HG02623 (cell line): Measurements from ENCODE around the gene VSX2.

Source experiments
- ATAC-seq: cut with Tn5 transposase; IDR thresholded peaks from one replicate; pipeline ENCODE4 v1.9.1; 2021; ENCODE audit warnings: moderate library complexity; ENCODE audit not compliant: unreplicated experiment

Gene VSX2

GRCh38 chr14:74221741-74222140 lies 17.5 kb upstream of the VSX2 start:
- ATAC-seq: no peak

GRCh38 chr14:74223016-74223415 lies 16.2 kb upstream of the VSX2 start:
- no peak for ATAC-seq

- ATAC-seq: no peak
Observed at GRCh38 chr14:74231784-74232183, 7.5 kb upstream of the VSX2 start.

- ATAC-seq: no peak
Observed at GRCh38 chr14:74235017-74235416, 4.2 kb upstream of the VSX2 start.

GRCh38 chr14:74237441-74237840 lies 1.8 kb upstream of the VSX2 start:
- ATAC-seq: no peak

GRCh38 chr14:74239848-74240793 lies 872 bp downstream of the VSX2 start:
- no peak for ATAC-seq

- no peak for ATAC-seq
Observed at GRCh38 chr14:74240794-74241651, 1.8 kb downstream of the VSX2 start.

- no peak for ATAC-seq
Observed at GRCh38 chr14:74241652-74242017, 2.4 kb downstream of the VSX2 start.

GRCh38 chr14:74242021-74242779 lies 3.0 kb downstream of the VSX2 start:
- ATAC-seq: no peak

- no peak for ATAC-seq
Observed at GRCh38 chr14:74242780-74243042, 3.5 kb downstream of the VSX2 start.

GRCh38 chr14:74243051-74243450 lies 3.8 kb downstream of the VSX2 start:
- no peak for ATAC-seq

GRCh38 chr14:74244115-74244514 lies 4.9 kb downstream of the VSX2 start:
- no peak for ATAC-seq

GRCh38 chr14:74245292-74245691 lies 6.0 kb downstream of the VSX2 start:
- ATAC-seq: no peak

GRCh38 chr14:74246542-74246941 lies 7.3 kb downstream of the VSX2 start:
- ATAC-seq: no peak

GRCh38 chr14:74248017-74248416 lies 8.8 kb downstream of the VSX2 start:
- ATAC-seq: no peak

GRCh38 chr14:74249433-74250375 lies 10.5 kb downstream of the VSX2 start:
- ATAC-seq: no peak

- no peak for ATAC-seq
Observed at GRCh38 chr14:74255281-74255680, 16.0 kb downstream of the VSX2 start.

GRCh38 chr14:74257078-74257940 lies 18.1 kb downstream of the VSX2 start:
- peak; percentile 63 for ATAC-seq
